Measurements from ENCODE around the gene STUM. TPM values are rescaled to one million over a fixed set of nuclear protein-coding genes. Genes with fewer than 3 reads are reported as not detected.

The STUM gene
- total RNA-seq, 1 experiment from 2014 or later: 0.11 TPM

GRCh38 chr1:226532553-226532952, 16.0 kb upstream of the STUM start:
- H3K27ac Mint-ChIP-seq: no peak overlapping the region
- Histone ChIP-seq H3K23me2 (ENCODE audit: insufficient read length, low read depth, low read length, poor library complexity, severe bottlenecking) (no peaks in the 10 kb centered on the region), H2BK20ac (ENCODE audit: low read depth, low read length, poor library complexity, severe bottlenecking) (no peak overlapping the region), H3K4me2 (ENCODE audit: insufficient read depth, insufficient read length, low read length) (no peak overlapping the region), H3K79me1 (ENCODE audit: insufficient read depth, low read depth, low read length, poor library complexity, severe bottlenecking) (no peaks in the 10 kb centered on the region), H2BK15ac (ENCODE audit: low read depth, low read length) (no peak overlapping the region), H3K4ac (ENCODE audit: low read depth, low read length) (no peak overlapping the region), H3T11ph (ENCODE audit: low read length) (no peak overlapping the region), H2BK120ac (ENCODE audit: low read depth, low read length, poor library complexity, severe bottlenecking) (no peak overlapping the region), H2BK5ac (ENCODE audit: insufficient read length, low read length) (no peak overlapping the region), H3K4me1 (ENCODE audit: insufficient read depth, low read length) (no peaks in the 10 kb centered on the region), H3K56ac (ENCODE audit: insufficient read length, low read depth, low read length) (no peak overlapping the region), H3K79me2 (ENCODE audit: insufficient read depth, low read length) (no peaks in the 10 kb centered on the region), H3K27ac (ENCODE audit: insufficient read length, low read depth, low read length) (no peak overlapping the region), H3K23ac (ENCODE audit: insufficient read length, low read depth, low read length) (no peak overlapping the region), H3K9ac (ENCODE audit: extremely low read depth, insufficient read length, low read length) (no peak overlapping the region), H2BK12ac (ENCODE audit: insufficient read length, low read depth, low read length) (no peak overlapping the region), H2AK5ac (ENCODE audit: insufficient read length, low read length) (no peak overlapping the region), H4K5ac (ENCODE audit: insufficient read length, low read depth, low read length) (no peak overlapping the region), H3K27me3 (ENCODE audit: insufficient read depth, low read length) (no peaks in the 10 kb centered on the region), H4K20me1 (ENCODE audit: control insufficient read depth, insufficient read depth, insufficient read length) (no peaks in the 10 kb centered on the region), H4K91ac (ENCODE audit: insufficient read length, low read depth, low read length) (no peak overlapping the region), H3K18ac (ENCODE audit: insufficient read length, low read depth, low read length) (no peak overlapping the region), H3K14ac (ENCODE audit: insufficient read depth, low read length) (no peak overlapping the region), H2AFZ (ENCODE audit: low read length) (no peak overlapping the region), H3K9me3 (ENCODE audit: control insufficient read depth, low read depth, low read length) (no peaks in the 10 kb centered on the region), H4K8ac (replicated peaks; ENCODE audit: insufficient read length, low read depth, low read length) (no peak overlapping the region)
- TF ChIP-seq CTCF (conservative IDR thresholded peaks at IDR 0.05): no peak
- no peak overlapping the region for H3K4me3 Mint-ChIP-seq
- H3K36me3 Mint-ChIP-seq (ENCODE audit: insufficient read depth in 1 of 3, low read depth in 3 of 3): no peaks in the 10 kb centered on the region; a peak in 1 of 7 replicates
- no peaks in the 10 kb centered on the region for H3K9me3 Mint-ChIP-seq
- DNase-seq: peak; percentile 57
- H3K4me1 Mint-ChIP-seq: peaks cover 13 to 15% of the 10 kb centered on the region in 2 experiments
- WGBS (ENCODE audit: extremely low coverage, insufficient read length, low lambda C conversion rate): no CpG with 5 or more reads among the region's 2 CpGs
- H3K27me3 Mint-ChIP-seq (ENCODE audit: low read depth): peaks cover 26% of the 10 kb centered on the region

Data from H9 (cell line).